Trophoblast cell (in vitro differentiated cells and primary cell): ENCODE results near the gene PSMD13.
"Not testable (repeated sequence)": the region's sequence is repeated elsewhere in the genome, so short reads cannot be mapped to it uniquely, and the experiment has no call there.

Experiments used
- DNase-seq, 2 donors: peaks; one replicate each; pipeline ENCODE4 v3.0.0-alpha.2; 2016
- H2AFZ ChIP-seq: 2 replicates; pipeline ENCODE4 v1.6.1; 2013; ENCODE audit warnings: low read length, moderate library complexity, mild to moderate bottlenecking; ENCODE audit not compliant: insufficient read depth, poor library complexity
- H2AK5ac ChIP-seq: 2 replicates; pipeline ENCODE4 v1.6.1; 2013; ENCODE audit warnings: mild to moderate bottlenecking, low read length
- H2BK120ac ChIP-seq: 2 replicates; pipeline ENCODE4 v1.6.1; 2013; ENCODE audit warnings: low read length, mild to moderate bottlenecking, moderate library complexity; ENCODE audit not compliant: insufficient read depth, poor library complexity
- H2BK12ac ChIP-seq: 2 replicates; pipeline ENCODE4 v1.6.1; 2013; ENCODE audit warnings: mild to moderate bottlenecking, low read length, moderate library complexity
- H2BK5ac ChIP-seq: 2 replicates; pipeline ENCODE4 v1.6.1; 2013; ENCODE audit warnings: low read length, low read depth, moderate library complexity, mild to moderate bottlenecking; ENCODE audit not compliant: poor library complexity
- H3K14ac ChIP-seq: 2 replicates; pipeline ENCODE4 v1.6.1; 2013; ENCODE audit warnings: mild to moderate bottlenecking, low read length
- H3K18ac ChIP-seq: 2 replicates; pipeline ENCODE4 v1.6.1; 2013; ENCODE audit warnings: mild to moderate bottlenecking, low read length
- H3K23ac ChIP-seq: 2 replicates; pipeline ENCODE4 v1.6.1; 2013; ENCODE audit warnings: low read length
- H3K27ac ChIP-seq: 2 replicates; pipeline ENCODE4 v1.5.1; 2013; ENCODE audit warnings: low read depth, mild to moderate bottlenecking, inconsistent platforms, low read length, moderate library complexity
- H3K27me3 ChIP-seq: 2 replicates; pipeline ENCODE4 v1.6.1; 2013; ENCODE audit warnings: inconsistent platforms, mild to moderate bottlenecking, low read length, moderate library complexity; ENCODE audit not compliant: insufficient read depth
- H3K36me3 ChIP-seq, 2 experiments: 1 replicate in 1 of 2; 2 replicates in 1 of 2; pipeline ENCODE4 v1.6.1; 2013; ENCODE audit warnings: low read length in 2 of 2, mild to moderate bottlenecking in 2 of 2, moderate library complexity in 1 of 2; ENCODE audit not compliant: insufficient read depth in 2 of 2, control insufficient read depth in 1 of 2
- H3K4ac ChIP-seq: 2 replicates; pipeline ENCODE4 v1.6.1; 2013; ENCODE audit warnings: low read depth, mild to moderate bottlenecking, low read length, moderate library complexity
- H3K4me1 ChIP-seq, 2 experiments: 1 replicate in 1 of 2; 2 replicates in 1 of 2; pipeline ENCODE4 v1.6.1; 2013; ENCODE audit warnings: low read length in 2 of 2, mild to moderate bottlenecking in 2 of 2, moderate library complexity in 1 of 2; ENCODE audit not compliant: insufficient read depth in 2 of 2, control insufficient read depth in 1 of 2
- H3K4me2 ChIP-seq: 2 replicates; pipeline ENCODE4 v1.6.1; 2013; ENCODE audit warnings: inconsistent platforms, mild to moderate bottlenecking, low read length, moderate library complexity
- H3K4me3 ChIP-seq: 2 replicates; pipeline ENCODE4 v1.5.1; 2013; ENCODE audit warnings: mild to moderate bottlenecking, low read depth, low read length, inconsistent platforms
- H3K79me1 ChIP-seq: one replicate; pipeline ENCODE4 v1.6.1; 2013; ENCODE audit warnings: low read length
- H3K79me2 ChIP-seq: 2 replicates; pipeline ENCODE4 v1.6.1; 2013; ENCODE audit warnings: low read length, mild to moderate bottlenecking; ENCODE audit not compliant: control insufficient read depth, insufficient read depth, poor library complexity
- H3K9ac ChIP-seq: 2 replicates; pipeline ENCODE4 v1.6.1; 2013; ENCODE audit warnings: mild to moderate bottlenecking, low read length
- H3K9me3 ChIP-seq: 2 replicates; pipeline ENCODE4 v1.6.1; 2013; ENCODE audit warnings: low read depth, mild to moderate bottlenecking, control low read depth, inconsistent platforms, low read length; ENCODE audit not compliant: insufficient read depth
- H4K12ac ChIP-seq: 2 replicates; pipeline ENCODE4 v1.6.1; 2013; ENCODE audit warnings: low read depth, mild to moderate bottlenecking, low read length, moderate library complexity
- H4K8ac ChIP-seq: 2 replicates; pipeline ENCODE4 v1.6.1; 2013; ENCODE audit warnings: low read depth, mild to moderate bottlenecking, low read length, moderate library complexity
- H4K91ac ChIP-seq: one replicate; pipeline ENCODE4 v1.6.1; 2013; ENCODE audit warnings: low read depth, mild to moderate bottlenecking, low read length, moderate library complexity
- WGBS: extraction: QIAGEN DNeasy Blood & Tissue Kit; methylation state at CpG from one replicate; pipeline ENCODE4 v1.1.7; 2013; ENCODE audit warnings: missing lambda C conversion rate; ENCODE audit not compliant: insufficient read length, insufficient coverage; ENCODE audit errors: extremely low coverage; 5-methylcytosine and 5-hydroxymethylcytosine counted together

PSMD13 gene

DNA sequence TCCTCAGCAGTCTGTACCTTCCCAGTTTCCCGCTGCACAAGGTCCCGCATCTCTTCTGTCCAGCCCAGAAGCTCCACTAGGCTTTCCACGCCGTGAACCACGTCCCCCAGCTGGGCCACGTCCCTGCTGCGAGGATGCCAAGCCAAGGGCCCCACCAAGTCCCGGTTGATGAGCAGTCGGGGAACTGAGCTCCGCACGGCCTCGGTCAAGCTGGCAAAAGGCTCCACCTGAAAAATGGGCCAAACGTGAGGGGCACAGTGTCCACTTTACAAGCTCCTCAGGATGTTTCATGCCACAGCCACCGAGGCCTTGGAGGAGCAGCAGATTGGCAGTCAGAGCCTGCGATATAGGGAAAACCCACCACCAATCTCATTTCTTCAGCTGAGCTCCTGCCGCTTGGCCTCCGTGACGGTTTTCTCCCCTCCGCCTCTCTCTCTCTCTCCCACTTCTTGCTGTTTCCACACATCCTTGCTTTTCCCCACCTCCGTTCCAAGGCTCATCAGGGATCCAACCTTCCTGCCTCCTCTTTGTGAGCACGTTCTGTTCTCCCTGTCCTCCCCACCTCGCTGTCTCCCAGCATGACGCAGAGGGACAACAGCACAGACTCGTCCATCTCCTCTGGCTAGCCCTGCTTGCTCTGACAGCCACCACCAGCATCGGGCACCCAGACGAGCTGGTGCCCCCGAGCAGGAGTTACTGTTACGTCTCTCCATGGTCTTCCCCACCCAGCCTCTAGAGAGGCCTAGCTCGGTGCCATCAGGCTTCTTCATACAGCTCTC lies 17.8 kb upstream of the PSMD13 start:
- WGBS, result no CpG with 5 or more reads among the region's 29 CpGs
- H3K79me2 ChIP-seq, result no peaks in the 10 kb centered on the region
- no peak for DNase-seq

DNA sequence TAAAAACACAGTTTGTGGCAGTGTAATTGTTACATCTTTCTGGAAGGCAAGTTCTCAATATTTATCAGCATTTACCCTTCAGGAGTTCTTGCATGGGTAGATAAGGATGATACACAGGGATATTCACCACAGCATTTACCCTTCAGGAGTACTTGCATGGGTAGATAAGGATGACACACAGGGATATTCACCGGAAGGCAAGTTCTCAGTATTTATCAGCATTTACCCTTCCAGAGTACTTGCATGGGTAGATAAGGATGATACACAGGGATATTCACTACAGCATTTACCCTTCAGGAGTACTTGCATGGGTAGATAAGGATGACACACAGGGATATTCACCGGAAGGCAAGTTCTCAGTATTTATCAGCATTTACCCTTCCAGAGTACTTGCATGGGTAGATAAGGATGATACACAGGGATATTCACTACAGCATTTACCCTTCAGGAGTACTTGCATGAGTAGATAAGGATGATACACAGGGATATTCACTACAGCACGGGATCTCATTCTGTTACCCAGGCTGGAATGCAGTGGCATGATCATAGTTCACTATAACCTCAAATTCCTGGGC lies 16.0 kb upstream of the PSMD13 start:
- not testable (repeated sequence) for H3K4me3 ChIP-seq, H3K9ac ChIP-seq, H2AFZ ChIP-seq, H3K14ac ChIP-seq, H3K9me3 ChIP-seq, H3K18ac ChIP-seq, H3K79me2 ChIP-seq, H2BK120ac ChIP-seq, H3K4me2 ChIP-seq, H3K27me3 ChIP-seq, H3K27ac ChIP-seq, H4K91ac ChIP-seq, H4K12ac ChIP-seq, H2BK12ac ChIP-seq, H3K23ac ChIP-seq, DNase-seq, H4K8ac ChIP-seq, H2AK5ac ChIP-seq, H3K79me1 ChIP-seq, H3K4me1 ChIP-seq, H2BK5ac ChIP-seq, H3K4ac ChIP-seq
- WGBS, result no CpG with 5 or more reads among the region's 3 CpGs
- H3K36me3 ChIP-seq, result peaks cover 14 to 26% of the 10 kb centered on the region in 2 experiments

More for the DNA sequence above, 17.8 kb upstream of the PSMD13 start:
- no peaks in the 10 kb centered on the region for H3K79me1 ChIP-seq
- H3K18ac ChIP-seq, result no peak overlapping the region
- no peak overlapping the region for H3K9ac ChIP-seq
- no peak overlapping the region for H3K4me2 ChIP-seq
- no peaks in the 10 kb centered on the region for H3K9me3 ChIP-seq
- H2BK12ac ChIP-seq, result no peak overlapping the region
- no peak overlapping the region for H3K4me3 ChIP-seq
- H4K12ac ChIP-seq, result no peak overlapping the region
- H2BK120ac ChIP-seq, result no peak overlapping the region
- H4K8ac ChIP-seq, result no peak overlapping the region
- H2BK5ac ChIP-seq, result no peak overlapping the region
- no peak overlapping the region for H4K91ac ChIP-seq
- H3K4ac ChIP-seq, result no peak overlapping the region
- peaks cover 26 to 42% of the 10 kb centered on the region in 2 experiments for H3K36me3 ChIP-seq
- no peaks in the 10 kb centered on the region for H3K4me1 ChIP-seq
- H3K14ac ChIP-seq, result no peak overlapping the region
- no peaks in the 10 kb centered on the region for H3K27me3 ChIP-seq
- H2AK5ac ChIP-seq, result no peak overlapping the region
- no peak overlapping the region for H3K23ac ChIP-seq
- H3K27ac ChIP-seq, result no peak overlapping the region
- no peak overlapping the region for H2AFZ ChIP-seq

DNA sequence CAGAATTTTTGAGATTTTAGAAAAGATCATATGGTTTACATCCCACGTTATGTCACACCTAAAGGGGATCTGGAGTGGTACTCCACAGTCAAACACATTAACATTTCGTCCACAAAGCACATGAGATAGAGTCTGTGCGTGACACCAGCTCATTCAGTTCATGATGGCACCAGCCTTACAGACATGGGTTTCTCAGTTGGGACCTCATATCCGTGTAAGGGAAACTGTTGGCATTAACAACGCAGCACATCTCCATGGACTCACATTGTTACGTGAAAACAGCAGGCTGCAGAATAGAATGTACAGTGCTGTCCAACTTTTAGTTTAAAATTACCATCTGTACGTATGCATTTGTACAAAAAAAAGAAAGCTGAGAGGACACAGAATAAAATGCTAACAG lies 15.2 kb upstream of the PSMD13 start:
- no peak overlapping the region for H2AK5ac ChIP-seq
- H3K27ac ChIP-seq, result no peak overlapping the region
- H3K23ac ChIP-seq, result no peak overlapping the region
- H3K4me3 ChIP-seq, result no peak overlapping the region
- H3K18ac ChIP-seq, result no peak overlapping the region
- no peak overlapping the region for H4K8ac ChIP-seq
- no peak overlapping the region for H3K4ac ChIP-seq
- no peak for DNase-seq
- no peak overlapping the region for H2BK5ac ChIP-seq
- no peak overlapping the region for H4K12ac ChIP-seq
- H3K4me2 ChIP-seq, result no peak overlapping the region
- H2BK120ac ChIP-seq, result no peak overlapping the region
- H3K79me2 ChIP-seq, result no peaks in the 10 kb centered on the region
- H3K9ac ChIP-seq, result no peak overlapping the region
- H2AFZ ChIP-seq, result no peak overlapping the region
- no peaks in the 10 kb centered on the region for H3K27me3 ChIP-seq
- H3K36me3 ChIP-seq, result peaks cover 10 to 19% of the 10 kb centered on the region in 2 experiments
- no CpG with 5 or more reads among the region's 7 CpGs for WGBS
- H3K9me3 ChIP-seq, result no peaks in the 10 kb centered on the region
- H2BK12ac ChIP-seq, result no peak overlapping the region
- H3K4me1 ChIP-seq, result no peaks in the 10 kb centered on the region
- no peak overlapping the region for H4K91ac ChIP-seq
- H3K14ac ChIP-seq, result no peak overlapping the region
- no peaks in the 10 kb centered on the region for H3K79me1 ChIP-seq

DNA sequence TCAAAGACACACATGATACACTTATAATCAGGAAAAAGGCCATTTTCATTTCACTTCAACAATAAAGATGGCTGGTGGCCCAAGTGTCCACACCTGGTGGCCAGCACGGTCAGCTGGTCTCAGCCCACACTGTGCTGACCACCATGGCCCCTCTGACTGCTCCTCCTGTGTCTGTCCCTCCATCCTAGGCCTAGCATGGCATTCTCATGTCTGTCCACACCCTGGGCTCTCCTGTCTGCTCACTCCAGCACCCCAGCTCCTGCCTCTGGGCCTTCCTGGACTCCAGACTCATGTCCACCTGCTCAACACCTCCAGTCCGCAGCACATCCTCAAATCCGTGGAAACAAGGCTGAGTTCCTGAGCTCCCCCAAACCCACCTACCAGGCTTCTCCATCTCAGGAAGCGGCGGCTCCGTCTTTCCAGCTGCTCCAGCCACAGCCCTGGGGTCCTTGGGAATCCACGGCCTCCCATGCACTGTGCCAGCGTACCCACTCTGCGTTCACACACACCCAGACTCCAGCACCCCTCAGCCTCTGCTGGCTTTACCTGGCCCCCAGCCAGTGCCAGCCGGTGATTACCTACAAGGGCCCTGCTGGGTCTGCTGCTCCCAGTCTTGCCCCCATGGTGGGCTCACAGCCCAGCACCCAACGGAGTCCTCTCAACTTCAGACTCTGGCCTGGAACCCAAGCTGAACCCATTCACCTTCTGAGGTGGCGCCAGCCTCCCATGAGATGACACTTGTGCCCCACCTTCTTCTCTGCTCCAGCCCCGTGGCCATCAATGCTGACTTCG lies 14.6 kb upstream of the PSMD13 start:
- DNase-seq, result no peak
- Histone ChIP-seq H3K4me3 (no peak overlapping the region), H3K79me1 (no peaks in the 10 kb centered on the region)

More for the DNA sequence above, 14.6 kb upstream of the PSMD13 start:
- H3K36me3 ChIP-seq, result peaks cover 8 to 17% of the 10 kb centered on the region in 2 experiments
- no peak overlapping the region for H3K27ac ChIP-seq
- no peak overlapping the region for H3K18ac ChIP-seq
- H3K27me3 ChIP-seq, result no peaks in the 10 kb centered on the region
- H3K4me1 ChIP-seq, result no peaks in the 10 kb centered on the region
- H3K4ac ChIP-seq, result no peak overlapping the region
- H3K9ac ChIP-seq, result no peak overlapping the region
- no CpG with 5 or more reads among the region's 14 CpGs for WGBS
- no peak overlapping the region for H2BK12ac ChIP-seq
- no peak overlapping the region for H3K4me2 ChIP-seq
- no peak overlapping the region for H3K14ac ChIP-seq
- H2BK120ac ChIP-seq, result no peak overlapping the region
- H2AFZ ChIP-seq, result no peak overlapping the region
- H4K8ac ChIP-seq, result no peak overlapping the region
- H4K91ac ChIP-seq, result no peak overlapping the region
- no peak overlapping the region for H2BK5ac ChIP-seq
- H3K9me3 ChIP-seq, result no peaks in the 10 kb centered on the region
- no peak overlapping the region for H3K23ac ChIP-seq
- H2AK5ac ChIP-seq, result no peak overlapping the region
- H3K79me2 ChIP-seq, result no peaks in the 10 kb centered on the region
- H4K12ac ChIP-seq, result no peak overlapping the region
